Adipose tissue (tissue), 3 donors: ENCODE data around the gene SYCP3. TPM values are rescaled to one million over a fixed set of nuclear protein-coding genes. Genes with fewer than 3 reads are reported as not detected.

ENCODE experiments used
- H3K27ac ChIP-seq: one replicate; pipeline ENCODE4 v1.5.1; 2013; ENCODE audit warnings: low read depth, low read length
- WGBS, 3 donors: extraction: QIAGEN DNeasy Blood & Tissue Kit; methylation state at CpG; one replicate each; pipeline ENCODE4 v1.1.7; 2013; 5-methylcytosine and 5-hydroxymethylcytosine counted together
- polyA plus RNA-seq, 3 donors: library from polyadenylated mRNA; stranded (reverse); fragments of 200-250 nt; gene quantifications; one replicate each; pipeline ENCODE4 v1.2.3, GENCODE V29; 2013
- donor health status: healthy with polysubstance abuse.
- donor health status: Bipolar disorder and iron deficiency.
- donor health status: healthy.

SYCP3 gene
- polyA plus RNA-seq, 3 donors: 0.12 to 0.56 TPM; not detected in 1

GRCh38 chr12:101732318-101732717, 6.9 kb downstream of the SYCP3 start:
- WGBS, 3 donors: 88 to 93% (median 88%) methylated on average over 1 of the region's 1 CpG
- no peak overlapping the region for H3K27ac ChIP-seq

- no peak overlapping the region for H3K27ac ChIP-seq
These were observed 9.4 kb downstream of the SYCP3 start for GRCh38 chr12:101729842-101730241.

DNA sequence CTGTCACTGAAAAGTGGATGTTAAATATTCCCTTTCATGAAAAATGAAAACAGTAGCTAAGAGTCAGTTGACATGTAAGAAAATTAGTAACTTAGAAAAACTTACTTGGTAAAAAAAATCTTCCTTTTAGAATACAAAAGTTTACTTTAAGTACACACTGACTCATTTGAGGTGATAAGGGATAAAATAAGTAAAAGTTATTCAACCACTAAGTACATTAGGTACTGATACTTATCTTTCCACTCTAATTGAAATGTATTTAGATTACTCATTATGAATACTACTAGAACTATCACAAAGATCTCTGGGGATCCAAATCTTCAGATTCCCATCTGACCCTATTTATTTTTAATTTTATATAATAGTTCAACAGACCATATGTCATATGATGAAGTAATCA, 12.2 kb downstream of the SYCP3 start:
- H3K27ac ChIP-seq: no peak overlapping the region

GRCh38 chr12:101722392-101722791, 16.9 kb downstream of the SYCP3 start:
- no peak overlapping the region for H3K27ac ChIP-seq
- WGBS, 3 donors: 97 to 99% (median 99%) methylated on average over 4 of the region's 4 CpGs

DNA sequence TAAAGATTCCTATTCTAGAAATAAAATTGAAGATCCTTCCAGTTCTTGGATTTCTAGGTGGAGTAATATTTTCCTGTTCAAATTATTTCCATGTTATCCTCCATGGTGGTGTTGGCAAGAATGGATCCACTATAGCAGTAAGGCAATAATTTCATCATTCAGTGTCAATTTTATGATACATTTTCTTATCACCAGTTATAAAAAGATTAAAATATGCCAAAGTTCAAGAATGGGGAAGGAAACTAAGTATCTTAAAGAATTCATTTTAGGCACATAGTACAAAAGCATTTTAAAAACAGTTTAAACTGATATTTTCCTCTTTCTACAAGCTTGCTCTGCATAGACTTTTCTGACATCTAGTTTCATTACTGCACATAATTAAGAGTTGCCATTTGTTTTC, 19.1 kb downstream of the SYCP3 start:
- H3K27ac ChIP-seq: no peak overlapping the region

DNA sequence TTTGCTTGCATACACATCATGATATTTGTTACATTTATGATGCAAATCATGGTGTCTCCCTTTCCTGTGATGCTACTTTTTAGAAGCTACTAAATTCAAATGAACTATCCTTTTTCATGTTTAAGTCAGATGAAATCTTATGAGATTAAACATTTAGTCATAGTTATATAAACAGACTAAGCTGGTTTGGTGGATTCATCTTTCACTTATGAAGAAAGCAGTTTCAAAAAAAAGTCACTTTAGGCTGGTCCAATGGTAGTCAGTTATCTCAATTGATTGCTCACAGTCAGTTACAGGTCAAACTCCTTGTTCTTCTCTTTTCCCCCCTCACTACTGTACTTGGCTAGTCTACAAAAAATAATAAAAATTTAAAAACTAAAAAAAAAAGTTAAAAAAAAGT, 19.7 kb downstream of the SYCP3 start:
- H3K27ac ChIP-seq: no peak overlapping the region

GRCh38 chr12:101714877-101715444, 24.3 kb downstream of the SYCP3 start:
- H3K27ac ChIP-seq: no peak overlapping the region
- 74 to 89% (median 77%) methylated on average over 3 of the region's 3 CpGs for WGBS, 3 donors

GRCh38 chr12:101713930-101714329, 25.3 kb downstream of the SYCP3 start:
- no peak overlapping the region for H3K27ac ChIP-seq
- WGBS, 3 donors: 68 to 83% (median 81%) methylated on average over 2 of the region's 2 CpGs

- H3K27ac ChIP-seq: no peak overlapping the region
- 44 to 55% (median 55%) methylated on average over 5 of the region's 5 CpGs for WGBS, 3 donors
These were observed 26.1 kb downstream of the SYCP3 start for GRCh38 chr12:101713059-101713682.

- WGBS, 3 donors: 86 to 88% (median 87%) methylated on average over 4 of the region's 4 CpGs
- no peak overlapping the region for H3K27ac ChIP-seq
These were observed 29.0 kb downstream of the SYCP3 start for GRCh38 chr12:101710288-101710687.

GRCh38 chr12:101707131-101707782, 32.0 kb downstream of the SYCP3 start:
- H3K27ac ChIP-seq: no peak overlapping the region

- 96 to 100% (median 98%) methylated on average over 1 of the region's 1 CpG for WGBS, 3 donors
These were observed 32.9 kb downstream of the SYCP3 start for GRCh38 chr12:101706403-101706802.

DNA sequence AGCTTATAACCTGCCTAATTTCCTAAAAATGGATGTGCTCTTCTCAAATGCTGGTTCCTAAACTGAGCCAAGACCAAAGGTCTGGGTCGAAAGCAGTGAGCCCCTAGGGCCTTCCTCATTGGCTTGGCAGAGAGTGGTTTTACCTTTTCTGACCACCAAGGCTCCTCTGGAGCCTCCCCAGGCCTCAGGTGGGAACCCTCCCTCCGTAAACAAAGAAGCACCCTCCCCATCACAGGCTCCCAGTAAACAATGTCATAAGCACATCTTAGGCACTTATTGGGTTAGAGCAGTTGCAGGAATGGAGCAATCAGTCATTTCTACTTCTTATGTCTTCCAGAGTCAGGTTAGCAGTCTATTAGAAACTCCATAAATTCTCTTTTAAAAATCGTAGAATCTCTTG, 35.8 kb downstream of the SYCP3 start:
- H3K27ac ChIP-seq: no peak overlapping the region
- WGBS, 3 donors: 80 to 92% (median 91%) methylated on average over 3 of the region's 3 CpGs

More at GRCh38 chr12:101706403-101706802, 32.9 kb downstream of the SYCP3 start:
- H3K27ac ChIP-seq: no peak overlapping the region

GRCh38 chr12:101700299-101700820, 38.9 kb downstream of the SYCP3 start:
- WGBS, 3 donors: 84 to 91% (median 90%) methylated on average over 2 of the region's 2 CpGs
- no peak overlapping the region for H3K27ac ChIP-seq

GRCh38 chr12:101698800-101699347, 40.4 kb downstream of the SYCP3 start:
- H3K27ac ChIP-seq: no peak overlapping the region
- WGBS, 3 donors: 69 to 86% (median 77%) methylated on average over 12 of the region's 12 CpGs

- no peak overlapping the region for H3K27ac ChIP-seq
- 1% methylated on average over 61 to 67 of the region's 67 CpGs for WGBS, 3 donors
These were observed 41.1 kb downstream of the SYCP3 start for GRCh38 chr12:101697930-101698799.

GRCh38 chr12:101697197-101697929, 41.9 kb downstream of the SYCP3 start, which contains the start of gene CHPT1:
TSS of gene CHPT1 (plus strand) at chr12:101697640. CDS start at chr12:101697862, 222 bp downstream.
- WGBS, 3 donors: 0 to 1% (median 0%) methylated on average over 67 to 80 of the region's 80 CpGs
- no peak within 1 kb of the TSS for H3K27ac ChIP-seq
